Measurements from ENCODE around the gene TTI1. TPM values are rescaled to one million over a fixed set of nuclear protein-coding genes. Genes with fewer than 3 reads are reported as not detected.
A peak's percentile ranks its signal among the peaks of the same experiment; 100 is the strongest.

Gene TTI1
- total and polyA plus RNA-seq, 9 donors, result 9.3 to 19.7 (median 16.3) TPM

- Histone ChIP-seq H3K27me3 (no peaks in the 10 kb centered on the region), H3K27ac (peak overlapping the region in 1 of 2 donors; percentile 21), H3K36me3 (no peaks in the 10 kb centered on the region), H3K4me1 (ENCODE audit: insufficient read depth) (peaks cover 2% of the 10 kb centered on the region), H3K4me3 (no peak overlapping the region), H3K9me3 (no peaks in the 10 kb centered on the region)
- intact Hi-C loops (cut with DNase I), result loop anchor here in 3 of 4 donors (10.0 kb wide), 1 partner anchor 428 kb away; no protein-coding TSS in a partner anchor
- no peak for TF ChIP-seq POLR2A (IDR thresholded peaks at IDR 0.05)
- peak in 1 of 3 donors; percentile 13 for TF ChIP-seq CTCF (IDR thresholded peaks at IDR 0.05)
- WGBS, 3 donors, result 29 to 34% (median 33%) methylated on average over 5 of the region's 5 CpGs
- DNase-seq, result peak in 1 of 5 donors; percentile 21
Measured at GRCh38 chr20:37992802-37993409, 40.4 kb downstream of the TTI1 start.

DNA sequence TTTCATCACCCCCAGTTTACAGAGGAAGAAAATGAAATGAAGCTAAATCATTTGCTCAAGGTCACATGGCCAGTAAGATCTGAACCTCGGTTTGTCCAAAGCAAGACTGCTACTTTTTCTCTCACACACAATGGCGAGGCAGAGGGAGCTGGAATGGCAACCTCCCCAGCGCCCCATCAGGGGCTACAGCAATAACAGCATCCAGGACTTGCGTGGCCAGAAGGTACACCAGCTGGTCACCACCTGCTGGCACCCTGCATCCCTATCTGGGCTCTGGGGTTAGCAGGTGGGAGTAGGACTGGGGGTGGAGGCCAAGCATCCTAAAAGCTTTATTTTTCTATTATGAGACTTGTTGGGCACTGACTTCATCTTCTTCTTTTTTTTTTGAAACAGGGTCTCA, 41.3 kb downstream of the TTI1 start:
- no peak overlapping the region for H3K27ac ChIP-seq
- WGBS, 3 donors, result 85 to 94% (median 90%) methylated on average over 4 of the region's 4 CpGs

DNA sequence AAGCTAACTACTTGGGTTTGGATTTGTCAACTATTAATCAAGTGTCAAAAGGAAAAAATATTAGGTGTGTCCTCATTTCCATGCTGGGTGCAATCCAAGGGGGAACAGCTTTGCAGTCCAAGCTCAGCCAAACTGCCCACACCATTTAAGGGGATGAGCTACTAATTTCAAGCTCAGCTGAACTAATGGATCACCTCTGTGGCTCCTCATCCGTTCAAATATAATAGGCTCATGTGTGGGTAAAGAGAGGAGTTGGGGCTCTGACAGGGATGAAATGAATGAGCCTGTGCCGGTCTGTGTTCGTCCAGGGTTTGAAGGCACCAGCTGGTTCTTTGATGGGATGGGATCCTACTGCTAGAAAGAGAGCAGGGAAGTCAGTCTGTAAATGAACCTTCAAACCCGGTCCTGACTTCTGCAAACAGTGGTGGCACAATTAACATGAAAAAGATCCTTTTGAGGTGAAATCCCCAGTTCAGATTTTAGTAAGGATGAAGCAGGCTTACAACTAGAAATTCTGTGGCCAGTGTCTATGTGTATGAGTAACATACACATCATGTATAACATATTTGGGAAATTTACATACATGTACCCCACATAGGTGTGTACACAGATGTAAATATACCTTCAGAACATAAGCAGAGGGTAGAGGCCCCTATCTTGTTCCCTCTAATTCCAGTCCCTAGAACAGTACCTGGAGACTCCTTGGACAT, 41.9 kb downstream of the TTI1 start:
- no peaks in the 10 kb centered on the region for H3K27me3 ChIP-seq
- no peaks in the 10 kb centered on the region for H3K9me3 ChIP-seq
- no peak overlapping the region for H3K4me3 ChIP-seq
- no peaks in the 10 kb centered on the region for H3K36me3 ChIP-seq
- intact Hi-C loops (cut with DNase I), result loop anchor here in 3 of 4 donors (10.0 kb wide), 1 partner anchor 427 kb away; no protein-coding TSS in a partner anchor
- H3K4me1 ChIP-seq (ENCODE audit: insufficient read depth), result peaks cover 4% of the 10 kb centered on the region
- WGBS, 3 donors, result 63 to 78% (median 71%) methylated on average over 4 of the region's 4 CpGs
- no peak for DNase-seq
- TF ChIP-seq EP300 (IDR thresholded peaks at IDR 0.05) (no peak), POLR2A (IDR thresholded peaks at IDR 0.05) (no peak), CTCF (IDR thresholded peaks at IDR 0.05) (no peak)
- no peak overlapping the region for H3K27ac ChIP-seq

More for the DNA sequence above, 41.3 kb downstream of the TTI1 start:
- Histone ChIP-seq H3K27me3 (no peaks in the 10 kb centered on the region), H3K9me3 (no peaks in the 10 kb centered on the region), H3K4me1 (ENCODE audit: insufficient read depth) (peaks cover 2% of the 10 kb centered on the region), H3K4me3 (no peak overlapping the region), H3K36me3 (no peaks in the 10 kb centered on the region)
- no peak for DNase-seq
- TF ChIP-seq CTCF (IDR thresholded peaks at IDR 0.05), result no peak
- TF ChIP-seq EP300 (IDR thresholded peaks at IDR 0.05), result no peak
- TF ChIP-seq POLR2A (IDR thresholded peaks at IDR 0.05), result no peak
- intact Hi-C loops (cut with DNase I), result loop anchor here in 3 of 4 donors (10.0 kb wide), 1 partner anchor 427 kb away; no protein-coding TSS in a partner anchor

DNA sequence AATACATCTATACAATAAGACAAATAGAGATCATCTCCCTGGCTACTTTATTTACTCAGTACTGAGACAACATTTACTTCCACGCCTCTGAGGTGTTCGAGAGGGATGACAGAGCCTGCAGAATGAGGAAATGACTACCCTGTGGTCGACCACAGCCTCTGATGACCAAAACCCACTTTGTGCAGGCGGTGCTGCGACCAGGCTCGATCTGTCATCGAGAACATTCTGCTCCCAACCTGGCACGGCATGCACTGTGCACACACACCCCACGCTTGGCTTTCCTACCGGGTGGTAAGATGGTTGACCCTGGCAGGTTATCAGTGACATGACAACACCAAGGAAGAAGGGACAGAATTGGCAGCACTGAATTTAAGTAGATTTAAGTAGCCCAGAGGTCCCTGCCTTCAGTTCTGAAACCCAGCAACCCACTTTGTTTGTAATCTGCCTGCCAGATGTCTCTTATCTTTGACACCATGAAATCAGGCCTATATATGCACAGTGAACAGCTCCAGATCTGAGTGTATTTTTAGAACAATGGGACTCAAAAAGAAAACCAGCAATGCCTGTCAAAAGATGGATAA, 42.6 kb downstream of the TTI1 start:
- WGBS, 3 donors, result 70 to 83% (median 73%) methylated on average over 10 of the region's 10 CpGs
- intact Hi-C loops (cut with DNase I), result loop anchor here in 3 of 4 donors (10.0 kb wide), 1 partner anchor 426 kb away; no protein-coding TSS in a partner anchor
- no peak for DNase-seq
- Histone ChIP-seq H3K4me1 (ENCODE audit: insufficient read depth) (peaks cover 4% of the 10 kb centered on the region), H3K27me3 (no peaks in the 10 kb centered on the region), H3K4me3 (no peak overlapping the region), H3K9me3 (no peaks in the 10 kb centered on the region), H3K27ac (no peak overlapping the region), H3K36me3 (no peaks in the 10 kb centered on the region)
- no peak for TF ChIP-seq CTCF (IDR thresholded peaks at IDR 0.05)
- TF ChIP-seq POLR2A (IDR thresholded peaks at IDR 0.05), result no peak
- TF ChIP-seq EP300 (IDR thresholded peaks at IDR 0.05), result no peak

All from ovary (tissue), 9 donors.